Stimulated activated CD8-positive, alpha-beta memory T cell treated with anti-CD3 and anti-CD28 coated beads, Interleukin-4, amount 100 ng/mL, for 4 hours (primary cell): Measurements from ENCODE around the gene PFAS.
"Not testable (repeated sequence)": the region's sequence is repeated elsewhere in the genome, so short reads cannot be mapped to it uniquely, and the experiment has no call there.

Source experiments
- DNase-seq, 2 donors: peaks; one replicate each; pipeline ENCODE4 v3.0.0-alpha.2; 2020; ENCODE audit warnings: low read depth in 2 of 2, low spot score in 1 of 2

Gene PFAS, protein sequence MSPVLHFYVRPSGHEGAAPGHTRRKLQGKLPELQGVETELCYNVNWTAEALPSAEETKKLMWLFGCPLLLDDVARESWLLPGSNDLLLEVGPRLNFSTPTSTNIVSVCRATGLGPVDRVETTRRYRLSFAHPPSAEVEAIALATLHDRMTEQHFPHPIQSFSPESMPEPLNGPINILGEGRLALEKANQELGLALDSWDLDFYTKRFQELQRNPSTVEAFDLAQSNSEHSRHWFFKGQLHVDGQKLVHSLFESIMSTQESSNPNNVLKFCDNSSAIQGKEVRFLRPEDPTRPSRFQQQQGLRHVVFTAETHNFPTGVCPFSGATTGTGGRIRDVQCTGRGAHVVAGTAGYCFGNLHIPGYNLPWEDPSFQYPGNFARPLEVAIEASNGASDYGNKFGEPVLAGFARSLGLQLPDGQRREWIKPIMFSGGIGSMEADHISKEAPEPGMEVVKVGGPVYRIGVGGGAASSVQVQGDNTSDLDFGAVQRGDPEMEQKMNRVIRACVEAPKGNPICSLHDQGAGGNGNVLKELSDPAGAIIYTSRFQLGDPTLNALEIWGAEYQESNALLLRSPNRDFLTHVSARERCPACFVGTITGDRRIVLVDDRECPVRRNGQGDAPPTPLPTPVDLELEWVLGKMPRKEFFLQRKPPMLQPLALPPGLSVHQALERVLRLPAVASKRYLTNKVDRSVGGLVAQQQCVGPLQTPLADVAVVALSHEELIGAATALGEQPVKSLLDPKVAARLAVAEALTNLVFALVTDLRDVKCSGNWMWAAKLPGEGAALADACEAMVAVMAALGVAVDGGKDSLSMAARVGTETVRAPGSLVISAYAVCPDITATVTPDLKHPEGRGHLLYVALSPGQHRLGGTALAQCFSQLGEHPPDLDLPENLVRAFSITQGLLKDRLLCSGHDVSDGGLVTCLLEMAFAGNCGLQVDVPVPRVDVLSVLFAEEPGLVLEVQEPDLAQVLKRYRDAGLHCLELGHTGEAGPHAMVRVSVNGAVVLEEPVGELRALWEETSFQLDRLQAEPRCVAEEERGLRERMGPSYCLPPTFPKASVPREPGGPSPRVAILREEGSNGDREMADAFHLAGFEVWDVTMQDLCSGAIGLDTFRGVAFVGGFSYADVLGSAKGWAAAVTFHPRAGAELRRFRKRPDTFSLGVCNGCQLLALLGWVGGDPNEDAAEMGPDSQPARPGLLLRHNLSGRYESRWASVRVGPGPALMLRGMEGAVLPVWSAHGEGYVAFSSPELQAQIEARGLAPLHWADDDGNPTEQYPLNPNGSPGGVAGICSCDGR (N-terminal part only)

DNA sequence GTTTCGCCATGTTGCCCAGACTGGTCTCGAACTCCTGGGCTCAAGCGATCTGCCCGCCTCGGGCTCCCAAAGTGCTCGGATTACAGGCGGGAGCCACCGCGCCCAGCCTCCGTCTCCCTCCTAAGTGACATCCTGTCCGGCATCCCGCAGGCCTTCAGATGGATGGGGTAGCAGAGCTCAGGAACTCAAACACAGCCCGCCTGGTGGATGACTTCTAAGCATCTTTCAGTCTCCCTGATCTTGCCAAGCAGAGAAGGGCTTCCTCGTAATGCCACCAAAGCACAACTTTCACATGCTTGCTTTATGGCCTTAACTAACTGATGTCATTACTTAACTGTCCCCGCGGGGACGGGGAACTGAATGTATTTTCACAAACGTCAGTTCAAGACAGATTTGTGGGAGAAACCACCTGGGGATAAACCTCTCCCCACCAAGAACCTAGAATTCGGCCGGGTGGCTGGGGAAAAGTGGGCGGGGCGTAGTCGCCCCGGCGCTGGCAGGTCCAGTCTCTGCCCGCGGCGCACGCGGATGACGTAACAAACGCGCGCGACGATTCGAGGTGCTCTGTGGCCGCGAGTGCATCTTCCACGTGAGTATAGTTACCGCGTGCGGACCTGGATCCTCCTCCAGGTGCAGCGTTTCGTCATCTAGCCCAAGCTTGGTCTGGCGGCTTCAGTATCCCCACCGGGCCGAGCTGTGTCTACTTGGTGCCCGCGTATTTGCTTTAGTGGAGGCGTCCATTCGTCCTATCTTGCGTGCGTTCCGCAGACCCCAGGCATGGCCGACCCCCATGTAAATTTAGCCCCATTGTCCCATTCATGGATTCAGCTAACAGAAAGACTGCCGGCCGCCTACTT is at the start of gene PFAS:
PFAS (plus strand) TSS at position 539 of the 857 bp plus-strand sequence. CDS start 4,649 bp downstream, outside the sequence.
- DNase-seq, result peak; percentile 95

DNA sequence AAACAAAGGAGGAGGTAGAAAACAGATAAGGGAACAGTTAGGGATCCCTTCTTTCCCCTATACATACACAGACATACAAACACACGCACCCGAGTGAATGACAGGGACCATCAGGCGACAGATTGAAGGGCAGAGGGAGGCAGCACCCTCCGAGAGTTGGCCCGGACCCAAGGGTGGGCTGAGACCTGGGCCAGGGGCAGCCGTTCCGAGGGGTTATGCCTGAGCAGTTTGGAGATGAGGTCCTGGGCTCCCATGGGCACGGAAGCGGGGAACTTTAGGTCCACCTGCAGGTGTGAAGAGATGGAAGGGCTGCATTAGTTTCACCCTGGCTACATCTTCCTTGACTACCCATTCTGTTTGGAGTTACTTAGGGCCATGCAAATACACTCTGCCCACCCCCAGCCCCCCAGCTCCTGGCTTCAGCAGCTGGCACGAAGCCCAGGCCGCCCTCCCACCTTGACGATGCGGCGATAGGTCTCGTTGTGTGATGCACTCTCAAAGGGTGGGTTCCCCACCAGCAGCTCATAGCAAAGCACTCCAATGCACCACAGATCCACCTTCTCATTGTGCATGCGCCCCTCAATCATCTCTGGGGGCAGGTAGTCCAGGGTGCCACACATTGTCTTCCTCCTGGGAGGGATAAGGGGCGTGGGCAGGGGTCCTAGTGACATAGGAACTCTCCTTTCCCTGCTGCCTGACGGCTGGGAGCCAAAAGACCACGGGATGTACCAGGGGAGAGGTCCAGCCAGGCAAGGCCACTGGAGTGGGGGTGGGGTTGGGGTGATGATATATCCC is 44.1 kb upstream of the PFAS start:
- no peak for DNase-seq

DNA sequence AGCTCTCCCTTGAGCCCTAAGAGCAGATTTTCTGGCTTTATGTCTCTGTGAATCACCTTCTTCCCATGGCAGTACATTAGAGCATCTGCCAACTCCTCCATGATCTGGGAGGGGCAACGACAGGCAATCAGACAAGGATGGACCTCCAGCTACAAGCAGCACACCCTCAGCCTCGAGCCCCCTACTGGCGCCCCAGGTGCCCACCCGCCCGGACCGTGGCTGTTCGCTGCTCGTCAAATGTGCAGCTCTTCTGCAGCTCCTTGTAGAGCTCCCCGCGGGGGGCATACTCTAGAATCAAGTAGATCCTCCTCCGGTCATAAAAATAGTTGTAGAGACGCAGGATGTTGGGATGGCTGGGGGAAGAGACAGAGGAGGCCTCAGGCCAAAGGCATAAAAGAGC is 42.6 kb upstream of the PFAS start:
- DNase-seq, result no peak

DNA sequence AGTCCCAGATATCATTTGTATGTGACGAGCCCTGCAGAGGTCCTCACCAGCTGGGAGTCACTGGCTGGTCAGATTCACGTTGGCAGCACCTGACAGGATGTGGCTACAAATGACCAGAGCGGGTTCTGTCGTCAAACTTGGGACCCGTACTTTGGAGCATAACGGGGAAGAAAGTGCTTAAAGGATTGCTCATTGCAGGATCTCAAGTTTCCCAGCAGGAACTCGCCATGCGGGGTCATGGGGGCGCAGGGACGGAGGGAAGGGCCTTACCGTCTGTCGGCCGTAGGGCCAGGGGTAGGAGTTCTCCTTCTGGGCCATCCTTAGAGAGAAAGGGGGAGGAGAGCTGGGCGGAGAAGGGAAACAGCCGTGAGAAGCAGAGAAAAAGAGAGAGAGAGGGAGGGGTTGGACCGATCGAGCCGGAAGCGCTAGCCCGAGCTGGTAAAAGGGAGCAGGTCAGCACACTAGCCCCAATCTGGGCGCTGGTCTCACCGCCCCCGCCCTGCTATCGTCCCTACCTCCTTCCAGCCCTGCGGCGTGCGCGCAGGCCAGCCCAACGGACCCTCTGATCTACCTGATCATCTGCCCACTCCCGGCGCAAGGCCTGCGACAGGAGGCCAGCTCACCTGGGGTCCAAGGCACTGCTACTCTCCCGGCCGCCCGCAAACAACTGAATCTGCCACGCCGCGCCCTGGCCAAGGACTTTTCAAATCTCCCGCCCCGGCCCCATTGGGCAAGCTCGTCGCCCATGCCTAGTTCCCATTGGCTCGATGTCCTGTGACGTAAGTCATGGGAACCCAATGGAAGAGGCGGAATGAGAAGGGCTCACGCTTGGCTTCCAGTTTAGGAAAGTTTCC is 39.0 kb upstream of the PFAS start, which contains the start of gene AURKB:
AURKB (minus strand) TSS at position 669 of the 854 bp plus-strand sequence; CDS start at position 318, 351 bp downstream.
- peak; percentile 82 to 88 for DNase-seq

DNA sequence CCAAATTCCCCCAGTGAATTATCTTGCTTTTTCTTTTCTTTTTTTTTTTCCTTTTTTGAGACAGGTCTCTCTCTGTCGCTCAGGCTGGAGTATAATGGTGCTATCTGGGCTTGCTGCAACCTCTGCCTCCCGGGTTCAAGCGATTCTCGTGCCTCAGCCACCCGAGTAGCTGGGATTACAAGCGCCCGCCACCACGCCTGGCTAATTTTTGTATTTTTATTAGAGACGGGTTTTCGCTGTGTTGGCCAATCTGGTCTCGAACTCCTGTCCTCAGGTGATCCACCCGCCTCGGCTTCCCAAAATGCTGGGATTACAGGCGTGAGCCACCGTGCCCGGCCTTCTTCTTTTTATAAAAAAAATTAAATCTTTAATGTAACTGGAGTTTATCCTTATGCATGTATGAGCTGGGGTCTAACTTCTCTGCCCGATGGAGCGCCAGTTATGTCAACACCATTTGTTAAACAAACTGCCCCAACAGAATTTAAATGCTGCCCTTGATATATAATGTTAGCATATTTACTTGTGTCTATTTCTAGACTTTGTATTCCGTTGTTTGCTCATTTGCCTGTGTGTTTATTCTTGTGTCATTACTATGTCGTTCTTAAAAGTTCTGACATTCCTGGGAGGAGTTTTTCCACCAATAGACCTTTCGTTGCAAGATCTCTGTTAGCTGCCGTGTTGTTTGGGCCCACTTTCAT is 38.2 kb upstream of the PFAS start:
- no peak for DNase-seq

DNA sequence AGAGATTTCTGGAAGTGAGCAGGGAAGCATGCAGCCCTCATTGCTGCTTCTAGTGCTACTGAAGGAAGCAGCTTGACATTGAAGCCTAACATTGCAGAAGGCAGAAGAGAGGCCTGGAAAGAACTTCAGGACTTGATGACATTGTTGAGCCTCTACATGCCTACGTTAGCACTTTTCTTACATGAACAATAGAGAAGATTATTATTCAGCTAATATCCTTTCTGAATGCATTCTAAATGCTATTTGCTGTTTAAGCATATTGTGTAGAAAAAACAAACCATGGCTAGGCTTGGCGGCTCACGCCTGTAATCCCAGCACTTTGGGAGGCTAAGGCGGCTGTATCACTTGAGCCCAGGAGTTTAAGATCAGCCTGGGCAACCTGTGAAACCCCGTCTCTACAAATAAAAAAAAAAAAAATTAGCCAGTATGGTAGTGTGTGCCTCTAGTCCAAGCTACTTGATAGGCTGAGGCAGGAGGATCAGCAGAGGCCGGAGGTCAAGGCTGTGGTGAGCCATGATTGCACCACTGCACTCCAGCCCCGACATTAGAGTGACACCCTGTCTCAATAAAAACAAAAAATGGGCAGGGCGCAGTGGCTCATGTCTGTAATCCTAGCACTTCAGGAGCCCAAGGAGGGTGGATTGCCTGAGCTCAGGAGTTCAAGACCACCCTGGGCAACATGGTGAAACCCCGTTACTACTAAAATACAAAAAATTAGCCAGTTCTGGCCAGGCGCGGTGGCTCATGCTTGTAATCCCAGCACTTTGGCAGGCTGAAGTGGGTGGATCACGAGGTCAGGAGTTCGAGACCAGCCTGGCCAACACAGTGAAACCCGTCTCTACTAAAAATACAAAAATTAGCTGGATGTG is 36.5 kb upstream of the PFAS start:
- no peak for DNase-seq

DNA sequence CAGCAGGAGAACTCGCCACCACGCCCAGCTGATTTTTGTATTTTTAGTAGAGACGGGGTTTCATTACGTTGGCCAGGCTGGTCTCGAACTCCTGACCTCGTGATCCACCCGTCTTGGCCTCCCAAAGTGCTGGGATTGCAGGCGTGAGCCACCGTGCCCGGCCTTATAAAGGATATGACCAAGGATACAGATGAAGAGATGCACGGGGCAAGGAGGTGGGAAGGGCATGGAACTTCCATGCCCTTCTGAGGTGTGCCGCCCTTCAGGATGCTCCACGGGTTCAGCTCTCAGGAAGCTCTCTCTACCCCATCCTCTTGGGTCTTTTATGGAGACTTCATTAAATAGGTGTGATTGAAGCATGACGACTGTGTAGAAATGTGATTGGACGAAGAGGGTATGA is 35.1 kb upstream of the PFAS start:
- DNase-seq, result not testable (repeated sequence)

DNA sequence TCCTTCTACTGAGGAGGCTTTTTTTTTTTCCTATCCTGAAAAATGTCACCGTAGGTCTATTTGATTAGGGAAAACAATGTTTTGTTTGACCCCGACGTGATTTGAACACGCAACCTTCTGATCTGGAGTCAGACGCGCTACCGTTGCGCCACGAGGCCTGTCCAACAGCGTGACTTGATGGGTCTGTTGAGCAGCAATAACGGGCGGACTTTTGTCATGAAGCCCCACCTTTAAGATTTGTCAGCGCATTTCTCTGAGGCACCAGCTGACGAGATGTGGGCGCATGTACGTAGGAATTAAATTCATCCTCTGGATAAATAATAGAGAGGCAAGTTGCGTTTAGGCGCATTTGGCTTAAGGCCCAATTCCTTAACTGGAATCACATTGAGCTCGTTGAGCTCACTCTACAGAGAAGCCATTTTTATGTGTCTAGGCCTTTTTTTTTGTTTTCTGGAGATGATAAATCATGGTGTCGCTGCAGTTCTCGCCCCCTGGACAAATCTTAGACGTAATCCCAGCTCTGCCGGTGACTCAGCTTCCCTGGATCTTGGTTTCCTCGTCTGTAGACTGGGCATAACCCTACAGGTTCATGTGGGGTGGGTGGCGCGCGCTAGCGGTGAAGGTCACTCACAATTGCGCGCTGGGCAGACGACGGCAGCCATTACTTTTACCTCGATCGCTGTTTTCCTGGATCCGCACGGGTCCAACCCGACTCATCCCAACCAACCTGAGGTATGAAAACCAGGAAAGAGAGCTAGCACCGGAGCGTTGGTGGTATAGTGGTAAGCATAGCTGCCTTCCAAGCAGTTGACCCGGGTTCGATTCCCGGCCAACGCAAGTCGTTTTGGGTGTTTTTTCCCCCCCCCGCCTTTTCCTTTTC is 28.1 kb upstream of the PFAS start:
- DNase-seq, result peak; percentile 69 to 93

DNA sequence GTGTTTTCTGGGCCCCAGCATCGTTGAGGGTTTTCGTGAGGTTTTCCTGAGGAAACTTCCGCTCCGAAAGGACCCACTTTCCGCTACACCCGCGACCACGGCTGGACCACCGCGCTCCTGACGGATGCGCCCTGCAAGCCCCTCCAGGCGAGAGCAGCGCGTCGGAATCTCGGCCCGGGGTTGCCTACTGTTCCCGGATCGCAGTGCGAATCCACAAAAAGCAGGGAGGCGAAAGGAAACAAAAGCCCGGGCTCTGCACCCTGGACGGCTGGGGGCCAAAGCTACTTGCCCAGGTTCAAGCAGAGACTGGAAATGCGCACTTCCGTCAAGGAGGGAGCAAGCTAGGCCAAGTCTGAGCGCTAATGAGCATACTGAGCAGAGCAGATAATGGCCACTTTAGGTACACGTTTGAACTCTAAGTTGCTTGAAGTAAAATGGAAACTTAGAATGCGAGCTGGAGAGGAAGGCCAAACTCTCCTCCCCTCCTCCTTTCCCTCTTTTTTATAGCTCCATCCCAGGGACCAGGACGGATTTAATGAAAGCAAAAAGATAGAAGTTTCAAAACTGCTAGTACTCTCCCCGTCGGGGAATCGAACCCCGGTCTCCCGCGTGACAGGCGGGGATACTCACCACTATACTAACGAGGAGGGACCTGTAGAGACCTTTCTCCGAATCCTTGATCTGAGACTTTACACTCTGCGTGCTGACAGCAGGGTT is 27.3 kb upstream of the PFAS start:
- peak; percentile 71 to 90 for DNase-seq

DNA sequence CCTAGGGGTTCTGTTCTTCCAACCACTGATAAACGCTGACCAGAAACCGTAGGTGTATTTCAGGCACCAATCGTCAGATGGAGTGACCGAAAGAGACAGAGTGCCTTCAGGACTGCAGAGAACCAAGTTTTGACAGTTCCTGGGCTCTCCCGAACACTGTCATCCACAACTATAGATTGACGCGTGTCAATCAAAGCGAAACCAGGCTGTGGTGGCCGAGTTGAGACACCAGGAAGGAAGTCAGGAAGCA is 26.8 kb upstream of the PFAS start:
- DNase-seq, result no peak

DNA sequence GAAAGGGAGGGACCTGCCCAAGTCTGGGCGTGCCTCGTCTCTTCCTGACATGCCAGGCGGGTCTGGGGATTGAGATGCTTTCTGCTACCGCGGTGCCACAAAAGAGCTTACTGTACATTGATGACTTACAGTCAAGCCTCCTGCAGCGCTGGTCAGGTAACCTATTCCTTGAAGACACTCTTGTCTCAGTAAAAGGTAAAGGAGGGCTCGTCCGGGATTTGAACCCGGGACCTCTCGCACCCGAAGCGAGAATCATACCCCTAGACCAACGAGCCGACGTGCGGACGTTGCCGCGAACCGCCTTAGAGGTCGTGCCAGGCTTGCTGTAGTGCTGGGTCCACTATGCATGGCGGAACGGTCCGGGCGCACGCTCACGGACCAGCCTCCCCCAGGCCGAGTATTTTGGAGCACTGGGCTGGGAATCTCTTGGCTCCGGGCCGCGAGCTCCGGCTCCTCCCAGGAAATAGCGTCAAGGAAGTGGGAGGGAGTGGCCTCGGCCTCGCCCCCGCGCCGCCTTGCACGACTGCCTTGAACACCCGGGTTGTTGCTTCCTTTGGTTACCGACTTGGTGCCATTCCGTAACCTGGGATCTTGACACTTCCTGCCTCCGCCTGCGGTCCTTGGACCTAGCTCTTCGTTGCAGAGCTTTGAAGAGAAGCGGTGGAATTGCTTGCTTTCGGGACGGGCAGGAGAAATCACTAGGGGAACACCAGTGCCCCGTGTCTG is 26.3 kb upstream of the PFAS start:
- peak; percentile 76 to 91 for DNase-seq

DNA sequence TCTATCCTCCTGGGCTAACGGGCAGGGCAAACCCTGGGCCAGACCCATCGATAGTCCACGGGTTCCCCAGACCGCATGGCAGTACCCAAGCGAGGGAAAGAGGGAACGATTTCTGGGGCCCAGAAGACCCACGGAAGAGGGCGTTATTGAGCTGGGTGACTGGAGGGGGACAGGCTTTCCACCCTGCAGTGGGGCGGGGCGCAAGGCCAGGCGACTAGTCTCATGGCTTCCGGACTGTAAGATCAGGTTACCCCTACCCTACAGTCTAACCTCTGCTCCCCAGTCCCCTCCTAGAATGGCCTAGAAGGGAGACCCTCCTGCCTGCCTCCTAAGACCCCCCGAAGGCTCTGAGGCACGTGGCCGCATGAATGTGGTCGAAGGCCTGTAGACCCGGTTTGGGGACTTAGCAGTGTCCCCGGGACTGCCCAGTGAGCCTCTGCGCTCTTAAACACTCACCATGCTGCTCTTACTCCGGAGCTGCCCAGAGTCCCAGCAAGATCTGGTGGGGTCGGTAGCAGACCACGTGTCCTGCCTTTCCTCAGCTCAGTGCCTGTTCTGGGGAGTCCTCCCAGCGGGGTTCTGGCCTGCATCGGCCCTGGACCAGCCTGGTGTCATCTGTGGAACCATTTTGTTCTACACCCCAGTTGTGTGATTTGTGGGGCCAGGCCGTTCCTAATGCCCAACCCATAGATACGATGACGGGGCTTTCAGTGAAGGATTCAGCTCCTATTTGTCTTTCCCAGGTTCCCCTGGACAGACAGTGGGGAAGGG is 25.5 kb upstream of the PFAS start:
- peak in 1 of 2 donors; percentile 20 for DNase-seq

DNA sequence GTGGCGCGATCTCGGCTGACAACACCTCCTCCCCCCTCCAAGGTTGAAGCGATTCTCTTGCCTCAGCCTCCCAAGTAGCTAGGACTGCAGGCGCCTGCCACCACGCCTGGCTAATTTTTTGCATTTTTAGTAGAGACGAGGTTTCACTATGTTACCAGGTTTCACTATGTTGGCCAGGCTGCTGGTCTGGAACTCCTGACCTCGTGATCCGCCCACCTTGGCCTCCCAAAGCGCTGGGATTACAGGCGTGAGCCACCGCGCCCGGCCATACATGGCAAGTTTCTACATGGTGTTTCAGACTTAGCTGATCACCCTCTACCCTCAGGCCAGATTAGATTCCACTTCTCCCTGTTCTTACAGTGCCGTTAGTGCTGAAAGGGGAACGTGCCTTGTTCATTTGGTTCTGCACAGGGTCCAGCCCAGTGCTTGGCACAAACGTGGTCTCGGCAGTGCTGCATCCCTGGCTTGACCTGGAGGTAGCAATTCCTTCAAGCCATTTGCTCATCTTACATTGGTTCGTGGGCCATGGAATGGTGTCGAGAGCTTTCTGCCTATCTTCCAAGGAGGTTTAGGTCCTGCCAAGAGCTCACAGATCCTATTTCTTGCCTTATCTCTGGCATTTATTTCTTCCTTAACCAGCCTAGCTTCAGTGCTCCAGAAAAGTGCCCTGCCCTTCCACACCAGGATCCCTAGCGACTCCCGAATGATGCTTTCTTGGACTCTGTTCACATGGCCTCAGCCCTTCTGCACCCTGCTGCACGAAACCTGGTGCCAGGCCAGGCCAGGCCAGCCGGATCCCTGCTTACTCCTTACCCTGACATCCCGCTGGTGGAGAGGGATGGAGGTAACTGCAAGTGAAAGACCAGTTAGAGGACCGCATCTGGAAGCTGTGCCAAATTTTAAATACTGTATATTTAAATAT is 23.9 kb upstream of the PFAS start:
- no peak for DNase-seq
